Measurements from ENCODE around the gene SPTBN4.
A peak's percentile ranks its signal among the peaks of the same experiment; 100 is the strongest.

Gene SPTBN4

GRCh38 chr19:40523322-40524047 is 56.7 kb downstream of the SPTBN4 start (continued):
- TF ChIP-seq ZNF777 (tag by site-specific recombination; IDR thresholded peaks at IDR 0.05; ENCODE audit: borderline replicate concordance) (0 out of 2 replicates have a peak, but pooled peaks have one; percentile 13), ZFP37 (tag by site-specific recombination; IDR thresholded peaks at IDR 0.05) (peak; percentile 95), ZNF140 (tag by site-specific recombination; IDR thresholded peaks at IDR 0.05) (no peak)

- ChIA-PET POLR2A (interaction anchor here (0.7 to 1.3 kb wide), 3 partner anchors 98 to 176 kb away, joined by 4 to 6 read pairs (median 5); partner anchors contain the start of genes C19orf47, PLD3 and SERTAD1), CTCF (interaction anchor here (0.8 to 13.3 kb wide), 22 partner anchors 8 to 219 kb away, joined by 3 to 259 read pairs (median 11); partner anchors contain the start of genes BLVRB, SERTAD1 and SERTAD3)
- no peak for TF ChIP-seq PBX3 (CRISPR knock-in tag; IDR thresholded peaks at IDR 0.05)
- TF ChIP-seq ZNF585B (tag by site-specific recombination; IDR thresholded peaks at IDR 0.05) = 0 out of 2 replicates have a peak, but pooled peaks have one; percentile 34
- no peak for TF ChIP-seq ZNF274 (IDR thresholded peaks at IDR 0.05; ENCODE audit: low read length)
- 0 out of 2 replicates have a peak, but pooled peaks have one; percentile 24 for TF ChIP-seq ZNF274 (tag by site-specific recombination; IDR thresholded peaks at IDR 0.05; ENCODE audit: borderline replicate concordance)
- Histone ChIP-seq H3K9me3 (ENCODE audit: control insufficient read depth, insufficient read depth, low read depth, low read length) (no peaks in the 10 kb centered on the region), H3K4me1 (ENCODE audit: control insufficient read depth, insufficient read depth, low read length) (peaks cover 9% of the 10 kb centered on the region), H3K4me3 (ENCODE audit: low read depth, low read length) (no peak overlapping the region), H3K36me3 (ENCODE audit: control insufficient read depth in 2 of 2, insufficient read depth in 1 of 2, low read length in 2 of 2) (no peaks in the 10 kb centered on the region; a peak in 1 of 3 replicates), H3K27ac (ENCODE audit: extremely low read depth, low read depth, low read length) (no peak overlapping the region)
Measured at GRCh38 chr19:40524133-40524549, 57.3 kb downstream of the SPTBN4 start.

GRCh38 chr19:40524655-40525054 is 57.9 kb downstream of the SPTBN4 start:
- H3K36me3 ChIP-seq (ENCODE audit: control insufficient read depth in 2 of 2, insufficient read depth in 1 of 2, low read length in 2 of 2) = no peaks in the 10 kb centered on the region; a peak in 1 of 3 replicates
- H3K4me3 ChIP-seq (ENCODE audit: low read depth, low read length) = no peak overlapping the region
- peak; percentile 99 for TF ChIP-seq ZNF664 (tag by site-specific recombination; IDR thresholded peaks at IDR 0.05)
- no peak for TF ChIP-seq ZNF26 (tag by site-specific recombination; IDR thresholded peaks at IDR 0.05)
- H3K4me1 ChIP-seq (ENCODE audit: control insufficient read depth, insufficient read depth, low read length) = peaks cover 12% of the 10 kb centered on the region
- H3K27ac ChIP-seq (ENCODE audit: extremely low read depth, low read depth, low read length) = no peak overlapping the region
- POLR2A ChIA-PET = interaction anchor here (0.6 to 1.2 kb wide), 3 partner anchors 13 to 176 kb away, joined by 3 to 5 read pairs (median 4); partner anchors contain the start of genes C19orf47 and PLD3
- no peaks in the 10 kb centered on the region for H3K9me3 ChIP-seq (ENCODE audit: control insufficient read depth, insufficient read depth, low read depth, low read length)
- CTCF ChIA-PET = interaction anchor here (0.8 to 13.3 kb wide), 17 partner anchors 8 to 219 kb away, joined by 3 to 259 read pairs (median 11); partner anchors contain the start of genes BLVRB and SERTAD3

GRCh38 chr19:40525234-40526051 is 58.6 kb downstream of the SPTBN4 start:
- peaks cover 13% of the 10 kb centered on the region for H3K4me1 ChIP-seq (ENCODE audit: control insufficient read depth, insufficient read depth, low read length)
- no peak overlapping the region for H3K4me3 ChIP-seq (ENCODE audit: low read depth, low read length)
- CTCF ChIA-PET = interaction anchor here (0.6 to 13.3 kb wide), 14 partner anchors 9 to 380 kb away, joined by 3 to 259 read pairs (median 4); partner anchors contain the start of genes BLVRB and SERTAD3
- POLR2A ChIA-PET = interaction anchor here (0.6 to 1.2 kb wide), 4 partner anchors 13 to 126 kb away, joined by 3 to 5 read pairs (median 3); partner anchors contain the start of gene BLVRB
- H3K27ac ChIP-seq (ENCODE audit: extremely low read depth, low read depth, low read length) = no peak overlapping the region
- no peaks in the 10 kb centered on the region for H3K9me3 ChIP-seq (ENCODE audit: control insufficient read depth, insufficient read depth, low read depth, low read length)
- H3K36me3 ChIP-seq (ENCODE audit: control insufficient read depth in 2 of 2, insufficient read depth in 1 of 2, low read length in 2 of 2) = no peaks in the 10 kb centered on the region; a peak in 1 of 3 replicates
- no peak for TF ChIP-seq ZNF391 (tag by site-specific recombination; IDR thresholded peaks at IDR 0.05; ENCODE audit: borderline replicate concordance, low read depth)
- no peak for TF ChIP-seq ZNF223 (tag by site-specific recombination; IDR thresholded peaks at IDR 0.05)
- TF ChIP-seq ZNF660 (tag by site-specific recombination; IDR thresholded peaks at IDR 0.05) = no peak
- 0 out of 2 replicates have a peak, but pooled peaks have one; percentile 10 for TF ChIP-seq ZNF664 (tag by site-specific recombination; IDR thresholded peaks at IDR 0.05)
- no peak for TF ChIP-seq ZNF221 (tag by site-specific recombination; IDR thresholded peaks at IDR 0.05; ENCODE audit: borderline replicate concordance)
- no peak for TF ChIP-seq ZNF549 (tag by site-specific recombination; IDR thresholded peaks at IDR 0.05)
- TF ChIP-seq ZFHX2 (tag by site-specific recombination; conservative IDR thresholded peaks at IDR 0.05) = peak; percentile 97
- no peak for TF ChIP-seq HOXA7 (CRISPR knock-in tag; IDR thresholded peaks at IDR 0.05; ENCODE audit: borderline replicate concordance)
- TF ChIP-seq ZNF292 (tag by site-specific recombination; IDR thresholded peaks at IDR 0.05; ENCODE audit: borderline replicate concordance, low read depth) = no peak
- TF ChIP-seq ZBTB17 (tag by site-specific recombination; IDR thresholded peaks at IDR 0.05) = peak; percentile 22; the same call in 1 of the 2 replicates
- peak; percentile 98 for TF ChIP-seq EGR2 (tag by site-specific recombination; IDR thresholded peaks at IDR 0.05; ENCODE audit: low read depth)
- TF ChIP-seq ZNF747 (tag by site-specific recombination; IDR thresholded peaks at IDR 0.05) = no peak
- 0 out of 2 replicates have a peak, but pooled peaks have one; percentile 16 for TF ChIP-seq SCRT2 (tag by site-specific recombination; IDR thresholded peaks at IDR 0.05)
- no peak for TF ChIP-seq ZSCAN23 (tag by site-specific recombination; IDR thresholded peaks at IDR 0.05)
- no peak for TF ChIP-seq ZFP41 (tag by site-specific recombination; IDR thresholded peaks at IDR 0.05; ENCODE audit: borderline replicate concordance)
- TF ChIP-seq ZIC2 (tag by site-specific recombination; IDR thresholded peaks at IDR 0.05) = no peak
- no peak for TF ChIP-seq ZFP37 (tag by site-specific recombination; IDR thresholded peaks at IDR 0.05)
- TF ChIP-seq ZNF561 (tag by site-specific recombination; IDR thresholded peaks at IDR 0.05; ENCODE audit: borderline replicate concordance) = no peak

All from HEK293 (cell line).